Caki2 (cell line): ENCODE data around the gene SPAG17. TPM values are rescaled to one million over a fixed set of nuclear protein-coding genes. Genes with fewer than 3 reads are reported as not detected.

Experiments
- DNase-seq: peaks from one replicate; pipeline ENCODE4 v3.0.0-alpha.2; 2015; ENCODE audit warnings: low read depth
- in situ Hi-C: cut with HindIII; loops from 2 replicates; pipeline ENCODE4 v1.10.0; 2016; ENCODE audit warnings: low sequenced_read_pairs, low pct_unique_long_range_greater_than_20kb, mixed read lengths
- total RNA-seq: library from RNA; depleted of rRNA; stranded (reverse); fragments of >200 nt; shearing (Covaris generic); gene quantifications from 2 replicates; pipeline ENCODE4 v1.2.3, GENCODE V29; 2014; ENCODE audit warnings: low replicate concordance

The SPAG17 gene
- total RNA-seq, 1 experiment from 2014 or later: 0.27 TPM

- DNase-seq: no peak
- in situ Hi-C loops: no loop called here
Observed at GRCh38 chr1:118100686-118101514, 84.1 kb downstream of the SPAG17 start.

GRCh38 chr1:118099686-118100085 is 85.3 kb downstream of the SPAG17 start:
- DNase-seq: no peak
- in situ Hi-C loops: no loop called here

- DNase-seq: no peak
- in situ Hi-C loops: no loop called here
Observed at GRCh38 chr1:118097622-118098348, 87.2 kb downstream of the SPAG17 start.

GRCh38 chr1:118093017-118093416 is 92.0 kb downstream of the SPAG17 start:
- DNase-seq: no peak
- in situ Hi-C loops: no loop called here

- no peak for DNase-seq
- in situ Hi-C loops: no loop called here
Observed at GRCh38 chr1:118090130-118090529, 94.9 kb downstream of the SPAG17 start.

- no peak for DNase-seq
- in situ Hi-C loops: no loop called here
Observed at GRCh38 chr1:118085365-118085764, 99.7 kb downstream of the SPAG17 start.

- in situ Hi-C loops: no loop called here
- no peak for DNase-seq
Observed at GRCh38 chr1:118084400-118084799, 100.6 kb downstream of the SPAG17 start.

GRCh38 chr1:118082984-118083383 is 102.0 kb downstream of the SPAG17 start:
- DNase-seq: no peak
- in situ Hi-C loops: no loop called here

GRCh38 chr1:118081387-118081786 is 103.6 kb downstream of the SPAG17 start:
- DNase-seq: no peak
- in situ Hi-C loops: no loop called here

GRCh38 chr1:118077331-118078045 is 107.5 kb downstream of the SPAG17 start:
- in situ Hi-C loops: no loop called here

GRCh38 chr1:118075116-118075515 is 109.9 kb downstream of the SPAG17 start:
- no peak for DNase-seq
- in situ Hi-C loops: no loop called here

More at GRCh38 chr1:118077331-118078045, 107.5 kb downstream of the SPAG17 start:
- DNase-seq: peak; percentile 30

GRCh38 chr1:118073648-118074435 is 111.2 kb downstream of the SPAG17 start:
- DNase-seq: no peak
- in situ Hi-C loops: no loop called here

- DNase-seq: peak; percentile 3
- in situ Hi-C loops: no loop called here
Observed at GRCh38 chr1:118049981-118050380, 135.0 kb downstream of the SPAG17 start.

- no peak for DNase-seq
- in situ Hi-C loops: no loop called here
Observed at GRCh38 chr1:118047650-118048224, 137.3 kb downstream of the SPAG17 start.

- in situ Hi-C loops: no loop called here
Observed at GRCh38 chr1:118047006-118047649, 137.9 kb downstream of the SPAG17 start.

GRCh38 chr1:118043624-118044023 is 141.4 kb downstream of the SPAG17 start:
- in situ Hi-C loops: no loop called here
- no peak for DNase-seq

More at GRCh38 chr1:118047006-118047649, 137.9 kb downstream of the SPAG17 start:
- no peak for DNase-seq

GRCh38 chr1:118042501-118042900 is 142.5 kb downstream of the SPAG17 start:
- in situ Hi-C loops: no loop called here
- no peak for DNase-seq
